K562 (cell line): ENCODE results near the gene PRR14. TPM values are rescaled to one million over a fixed set of nuclear protein-coding genes. Genes with fewer than 3 reads are reported as not detected.
A peak's percentile ranks its signal among the peaks of the same experiment; 100 is the strongest.

ENCODE experiments used
- AFF1 ChIP-seq, 2 experiments: fragments of 450-650 bp; IDR thresholded peaks; 2 replicates each; pipeline ENCODE4 v1.6.1; 2018; ENCODE audit warnings: mild to moderate bottlenecking in 2 of 2, low read depth in 1 of 2; ENCODE audit not compliant: partially characterized antibody in 2 of 2
- ATF2 ChIP-seq: sonication (generic); formaldehyde crosslinking; IDR thresholded peaks from 2 replicates; pipeline ENCODE4 v1.8.1; 2022; ENCODE audit warnings: missing genetic modification reagents
- BRF2 ChIP-seq: IDR thresholded peaks from 3 replicates; pipeline ENCODE4 v1.6.1; 2011; ENCODE audit warnings: borderline replicate concordance, mild to moderate bottlenecking; ENCODE audit not compliant: insufficient read length, insufficient read depth
- CCAR2 ChIP-seq: fragments of 200-400 bp; formaldehyde crosslinking; IDR thresholded peaks from 2 replicates; pipeline ENCODE4 v1.6.1; 2017; ENCODE audit warnings: mild to moderate bottlenecking, low read depth, low read length
- DDX20 ChIP-seq: fragments of 450-650 bp; IDR thresholded peaks from 2 replicates; pipeline ENCODE4 v1.6.1; 2016; ENCODE audit warnings: missing genetic modification characterization, low read depth, mild to moderate bottlenecking, missing compliant biosample characterization, moderate library complexity
- ERF ChIP-seq: fragments of 450-650 bp; formaldehyde crosslinking; IDR thresholded peaks from 2 replicates; pipeline ENCODE4 v1.4.0; 2020; ENCODE audit warnings: mild to moderate bottlenecking, mixed read lengths
- HEY1 ChIP-seq: fragments of 250-450 bp; sonication (Bioruptor Pico); IDR thresholded peaks from 2 replicates; pipeline ENCODE4 v1.5.0; 2020; ENCODE audit warnings: mild to moderate bottlenecking, moderate library complexity, borderline replicate concordance
- KHSRP ChIP-seq: fragments of 450-650 bp; IDR thresholded peaks from 2 replicates; pipeline ENCODE4 v1.6.1; 2017
- KLF1 ChIP-seq: fragments of 450-650 bp; IDR thresholded peaks from 2 replicates; pipeline ENCODE4 v1.6.1; 2016; ENCODE audit warnings: missing genetic modification characterization, missing compliant biosample characterization
- MAZ ChIP-seq, 2 experiments: fragments of 450-650 bp in 1 of 2; sonication (generic) in 1 of 2; formaldehyde crosslinking; IDR thresholded peaks in 1 of 2; conservative IDR thresholded peaks in 1 of 2; 2 replicates each; pipeline versions ENCODE4 v1.4.0 to v1.5.0; 2020; ENCODE audit warnings: mild to moderate bottlenecking in 1 of 2, missing genetic modification reagents in 1 of 2
- MYC ChIP-seq, 2 experiments: fragments of 250-450 bp in 1 of 2; sonication (Bioruptor Pico) in 1 of 2; IDR thresholded peaks; 2 replicates each; pipeline versions ENCODE4 v1.5.1 to v1.6.1; 2012 to 2021; ENCODE audit warnings: low read depth in 2 of 2, borderline replicate concordance in 1 of 2, improper control_type of control experiment in 1 of 2, low read length in 1 of 2, mild to moderate bottlenecking in 1 of 2, moderate library complexity in 1 of 2
- NFE2L1 ChIP-seq: fragments of 450-650 bp; IDR thresholded peaks from 2 replicates; pipeline ENCODE4 v1.6.1; 2016; ENCODE audit warnings: missing genetic modification characterization, low read depth, mild to moderate bottlenecking, missing compliant biosample characterization, moderate library complexity, borderline replicate concordance
- NR1H2 ChIP-seq: sonication (generic); formaldehyde crosslinking; IDR thresholded peaks from 2 replicates; pipeline ENCODE4 v1.4.0; 2020; ENCODE audit warnings: mild to moderate bottlenecking, missing genetic modification reagents
- PHF20 ChIP-seq: fragments of 450-650 bp; IDR thresholded peaks from 2 replicates; pipeline ENCODE4 v1.6.1; 2018; ENCODE audit not compliant: partially characterized antibody
- RBM15 ChIP-seq: fragments of 200-400 bp; formaldehyde crosslinking; IDR thresholded peaks from 2 replicates; pipeline ENCODE4 v1.6.1; 2018; ENCODE audit warnings: mild to moderate bottlenecking, low read length, moderate library complexity; ENCODE audit not compliant: insufficient read depth
- RNF2 ChIP-seq: sonication (generic); IDR thresholded peaks from 2 replicates; pipeline ENCODE4 v1.6.1; 2016
- SMARCC2 ChIP-seq: fragments of 450-650 bp; IDR thresholded peaks from 2 replicates; pipeline ENCODE4 v1.6.1; 2017; ENCODE audit warnings: antibody characterized with exemption, moderate library complexity, mild to moderate bottlenecking, low read depth
- ZFPM2 ChIP-seq: fragments of 250-450 bp; sonication (Bioruptor Pico); IDR thresholded peaks from 2 replicates; pipeline ENCODE4 v1.5.1; 2022; ENCODE audit warnings: mild to moderate bottlenecking
- polyA plus RNA-seq, 8 experiments: library from polyadenylated mRNA; depleted of rRNA in 4 of 8; stranded (reverse) in 5 of 8; unstranded in 3 of 8; fragments of >200 nt; fragmentation: Nextera tagmentation in 2 of 8; fragmentation: Illumina TruSeq in 1 of 8; extraction: Ambion mirVana in 2 of 8; extraction: Trizol in 1 of 8; gene quantifications; 2 replicates each; pipeline versions ENCODE4 v1.2.1 to v1.2.3, GENCODE V29; 2011 to 2014; ENCODE audit warnings: inconsistent platforms in 1 of 8, missing spikeins in 1 of 8
- total RNA-seq, 7 experiments: library from RNA; depleted of rRNA in 6 of 7; stranded (reverse); fragments of >200 nt in 6 of 7; fragmentation: Illumina TruSeq in 2 of 7; extraction: Trizol in 2 of 7; gene quantifications; 2 replicates each; pipeline versions ENCODE4 v1.2.1 to v1.2.3, GENCODE V29; 2011 to 2021; ENCODE audit warnings: low replicate concordance in 1 of 7

The PRR14 gene
- total and polyA plus RNA-seq, 9 of the 15 experiments (the other 6 are each of a cell fraction or from before 2014, with no cell fraction given): 2.2 to 63.1 (median 11.5) TPM

DNA sequence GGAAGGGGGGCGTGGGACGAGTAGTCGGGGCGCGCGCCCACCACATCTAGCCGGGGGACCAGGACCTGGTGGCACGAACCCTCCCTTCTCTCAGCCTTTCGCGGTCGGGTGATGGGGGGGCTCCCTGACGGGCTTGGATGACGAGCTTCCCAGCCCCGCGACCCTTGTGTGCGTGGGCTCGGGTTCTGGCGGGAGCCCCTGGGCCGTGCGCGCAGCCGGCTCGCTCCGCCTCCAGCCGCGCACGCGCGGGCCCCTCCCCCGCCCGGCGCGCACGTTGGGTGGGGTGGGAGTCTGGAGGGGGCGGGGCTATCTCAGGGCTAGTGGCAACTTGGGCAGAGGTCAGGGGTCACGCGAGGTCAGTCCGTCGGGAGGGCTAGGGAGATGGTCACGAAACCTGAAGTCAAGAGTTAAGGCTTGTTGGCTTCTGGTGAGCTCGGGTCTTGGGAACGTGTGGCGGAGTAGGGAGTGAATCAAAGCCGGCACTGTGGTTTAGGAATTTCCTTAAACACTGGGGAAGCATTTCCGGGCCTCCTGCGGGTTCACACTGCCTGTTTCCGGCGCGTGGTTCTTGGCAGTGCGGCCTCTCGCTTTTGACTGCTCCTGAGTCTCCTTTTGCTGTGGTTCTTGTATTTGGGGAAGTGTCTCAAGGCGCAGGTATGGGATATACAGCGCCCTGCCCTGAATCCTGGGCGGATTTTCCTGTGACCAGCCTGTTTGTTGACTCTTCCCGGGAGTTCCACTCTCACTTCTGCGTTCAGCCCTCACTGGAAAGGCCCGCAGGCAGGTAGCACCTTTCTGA is 48.3 kb downstream of the PRR14 start, which contains the start of gene SRCAP (continued):
- TF ChIP-seq BRF2 (no peak), SMARCC2 (no peak), HEY1 (no peak), KLF1 (tag) (0 out of 2 replicates have a peak, but pooled peaks have one; percentile 26), RBM15 (no peak), DDX20 (tag) (no peak), ERF (CRISPR knock-in tag) (peak; percentile 62; the same call in 1 of the 2 replicates), ZFPM2 (CRISPR knock-in tag) (no peak), MAZ (CRISPR knock-in tag; conservative IDR thresholded peaks at IDR 0.05 in 1 of 2, IDR thresholded peaks at IDR 0.05 in 1 of 2) (peak in 1 of 2 experiments; percentile 27; a peak in 2 of 4 replicates), RNF2 (no peak), NFE2L1 (no peak), MYC (IDR thresholded peaks at IDR 0.05; ENCODE audit: low read depth, low read length) (peak; percentile 72; the same call in 1 of the 2 replicates), MYC (CRISPR knock-in tag; IDR thresholded peaks at IDR 0.05; ENCODE audit: borderline replicate concordance, low read depth) (0 out of 2 replicates have a peak, but pooled peaks have one; percentile 69), ATF2 (CRISPR knock-in tag) (no peak), NR1H2 (CRISPR knock-in tag) (no peak), KHSRP (no peak), CCAR2 (no peak), AFF1 (IDR thresholded peaks at IDR 0.05; ENCODE audit: low read depth in 1 of 2, partially characterized antibody in 2 of 2) (no peak), PHF20 (peak; percentile 36)
